Fibroblast of lung (primary cell): ENCODE measurements around the gene BET1. TPM values are rescaled to one million over a fixed set of nuclear protein-coding genes. Genes with fewer than 3 reads are reported as not detected.

Experiments used
- DNase-seq, 2 donors: peaks; one replicate each; pipeline versions ENCODE4 v3.0.0 to v3.0.0-alpha.2; 2010; ENCODE audit warnings: low read depth in 2 of 2
- H2AFZ ChIP-seq: 2 replicates; pipeline ENCODE4 v1.5.1; 2012; ENCODE audit warnings: low read length, control low read depth, inconsistent platforms
- H3K27ac ChIP-seq: 2 replicates; pipeline ENCODE4 v1.5.1; 2011; ENCODE audit warnings: low read length, control low read depth; ENCODE audit not compliant: insufficient read depth
- H3K27me3 ChIP-seq: 2 replicates; pipeline ENCODE4 v1.5.1; 2011; ENCODE audit warnings: mild to moderate bottlenecking, low read length; ENCODE audit not compliant: control insufficient read depth, insufficient read depth
- H3K36me3 ChIP-seq: 2 replicates; pipeline ENCODE4 v1.5.1; 2011; ENCODE audit warnings: low read length; ENCODE audit not compliant: control insufficient read depth, insufficient read depth
- H3K4me1 ChIP-seq: 2 replicates; pipeline ENCODE4 v1.5.1; 2011; ENCODE audit warnings: low read length; ENCODE audit not compliant: control insufficient read depth, insufficient read depth; ENCODE audit errors: extremely low read depth
- H3K4me2 ChIP-seq: 2 replicates; pipeline ENCODE4 v1.5.1; 2011; ENCODE audit warnings: low read length, control low read depth; ENCODE audit not compliant: insufficient read depth; ENCODE audit errors: extremely low read depth
- H3K4me3 ChIP-seq, 4 experiments: fragments of 200-600 bp in 1 of 4; sonication (generic) in 1 of 4; replicated peaks in 1 of 4; 2 replicates each; pipeline ENCODE4 v1.5.1; 2011 to 2016; ENCODE audit warnings: low read length in 4 of 4, low read depth in 3 of 4, mild to moderate bottlenecking in 3 of 4, control low read depth in 2 of 4, inconsistent platforms in 1 of 4, mixed read lengths in 1 of 4; ENCODE audit not compliant: insufficient read depth in 1 of 4; ENCODE audit errors: control extremely low read depth in 1 of 4
- H3K79me2 ChIP-seq: 2 replicates; pipeline ENCODE4 v1.5.1; 2012; ENCODE audit warnings: mild to moderate bottlenecking, low read length, inconsistent platforms; ENCODE audit not compliant: control insufficient read depth, insufficient read depth
- H3K9ac ChIP-seq: 2 replicates; pipeline ENCODE4 v1.5.1; 2011; ENCODE audit warnings: mild to moderate bottlenecking, low read length, control low read depth; ENCODE audit not compliant: insufficient read depth
- H3K9me3 ChIP-seq: 2 replicates; pipeline ENCODE4 v1.5.1; 2012; ENCODE audit warnings: low read depth, low read length; ENCODE audit not compliant: control insufficient read depth, insufficient read depth
- H4K20me1 ChIP-seq: 2 replicates; pipeline ENCODE4 v1.5.1; 2011; ENCODE audit warnings: low read length; ENCODE audit not compliant: control insufficient read depth, insufficient read depth; ENCODE audit errors: extremely low read depth
- CTCF ChIP-seq, 2 donors: IDR thresholded peaks in 1 of 2; conservative IDR thresholded peaks in 1 of 2; 1 replicate in 1 of 2; 2 replicates in 1 of 2; pipeline ENCODE4 v1.5.1; 2011 to 2012; ENCODE audit warnings: low read length in 2 of 2, control low read depth in 1 of 2, inconsistent platforms in 1 of 2, low read depth in 1 of 2, mild to moderate bottlenecking in 1 of 2
- EZH2 ChIP-seq: IDR thresholded peaks from 2 replicates; pipeline ENCODE4 v1.5.1; 2012; ENCODE audit warnings: low read length, control low read depth, mild to moderate bottlenecking; ENCODE audit errors: missing control alignments
- polyA plus RNA-seq, 2 donors: library from polyadenylated mRNA; depleted of rRNA in 1 of 2; stranded (reverse) in 1 of 2; unstranded in 1 of 2; fragments of >200 nt; gene quantifications; 2 replicates each; pipeline ENCODE4 v1.2.1, GENCODE V29; 2011 to 2012; ENCODE audit warnings: missing spikeins in 1 of 2
- total RNA-seq: library from RNA; depleted of rRNA; stranded (reverse); fragments of >200 nt; gene quantifications from 2 replicates; pipeline ENCODE4 v1.2.1, GENCODE V29; 2014

BET1 gene
- total and polyA plus RNA-seq, 2 donors (not counting 1 experiment from before 2014, with no cell fraction given): 40.3 to 52.5 TPM

GRCh38 chr7:94022550-94022949, 18.4 kb upstream of the BET1 start:
- TF ChIP-seq EZH2 (no peak), CTCF (conservative IDR thresholded peaks at IDR 0.05 in 1 of 2, IDR thresholded peaks at IDR 0.05 in 1 of 2; ENCODE audit: low read depth in 1 of 2, low read length in 2 of 2) (no peak)
- H3K4me3 ChIP-seq: no peak overlapping the region
- DNase-seq: no peak

GRCh38 chr7:94016786-94017185, 12.6 kb upstream of the BET1 start:
- no peaks in the 10 kb centered on the region for H3K79me2 ChIP-seq
- no peaks in the 10 kb centered on the region for H3K36me3 ChIP-seq
- no peaks in the 10 kb centered on the region for H3K27me3 ChIP-seq
- DNase-seq: no peak
- no peak overlapping the region for H3K4me2 ChIP-seq
- TF ChIP-seq CTCF (conservative IDR thresholded peaks at IDR 0.05 in 1 of 2, IDR thresholded peaks at IDR 0.05 in 1 of 2; ENCODE audit: low read depth in 1 of 2, low read length in 2 of 2) (no peak), EZH2 (no peak)
- H4K20me1 ChIP-seq: no peaks in the 10 kb centered on the region
- no peak overlapping the region for H3K9ac ChIP-seq
- no peaks in the 10 kb centered on the region for H3K9me3 ChIP-seq
- no peak overlapping the region for H2AFZ ChIP-seq
- H3K27ac ChIP-seq: no peak overlapping the region
- H3K4me1 ChIP-seq: no peaks in the 10 kb centered on the region
- no peak overlapping the region for H3K4me3 ChIP-seq

More at GRCh38 chr7:94022550-94022949, 18.4 kb upstream of the BET1 start:
- Histone ChIP-seq H3K4me2 (no peak overlapping the region), H3K79me2 (no peaks in the 10 kb centered on the region), H2AFZ (no peak overlapping the region), H3K27me3 (no peaks in the 10 kb centered on the region), H3K27ac (no peak overlapping the region), H3K9me3 (no peaks in the 10 kb centered on the region), H3K36me3 (no peaks in the 10 kb centered on the region), H3K9ac (no peak overlapping the region), H3K4me1 (no peaks in the 10 kb centered on the region), H4K20me1 (no peaks in the 10 kb centered on the region)

- Histone ChIP-seq H3K79me2 (no peaks in the 10 kb centered on the region), H3K9ac (no peak overlapping the region), H4K20me1 (no peaks in the 10 kb centered on the region), H3K9me3 (no peaks in the 10 kb centered on the region), H3K4me3 (no peak overlapping the region), H3K36me3 (no peaks in the 10 kb centered on the region), H3K4me1 (no peaks in the 10 kb centered on the region), H3K4me2 (no peak overlapping the region), H3K27me3 (no peaks in the 10 kb centered on the region), H3K27ac (no peak overlapping the region), H2AFZ (no peak overlapping the region)
- TF ChIP-seq EZH2 (no peak), CTCF (conservative IDR thresholded peaks at IDR 0.05 in 1 of 2, IDR thresholded peaks at IDR 0.05 in 1 of 2; ENCODE audit: low read depth in 1 of 2, low read length in 2 of 2) (no peak)
- DNase-seq: no peak
These were observed 11.4 kb upstream of the BET1 start for GRCh38 chr7:94015538-94015937.
